ENCODE results near the gene NFX1.
A peak's percentile ranks its signal among the peaks of the same experiment; 100 is the strongest.
"Not testable (repeated sequence)": the region's sequence is repeated elsewhere in the genome, so short reads cannot be mapped to it uniquely, and the experiment has no call there.

Gene NFX1

DNA sequence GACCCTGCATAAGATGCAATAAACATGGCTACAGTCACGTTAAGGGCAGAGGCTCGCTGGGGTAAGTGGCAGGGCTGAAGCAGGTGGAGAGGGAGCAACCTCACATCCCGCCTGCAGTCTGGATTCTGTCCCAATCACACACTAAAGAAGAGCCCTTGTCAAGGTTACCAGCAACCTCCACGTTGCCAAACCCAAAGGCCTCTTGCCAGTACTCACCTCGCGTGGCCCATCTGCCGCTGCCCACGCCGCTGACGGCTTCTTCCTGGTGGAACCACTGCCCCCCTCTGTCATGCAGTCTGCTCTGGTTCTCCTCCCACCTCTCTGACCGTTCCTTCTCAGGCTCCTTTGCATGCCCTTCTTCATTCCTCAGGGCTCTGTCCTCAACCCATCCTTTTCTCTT is 103.3 kb downstream of the NFX1 start:
- DNase-seq: no peak

DNA sequence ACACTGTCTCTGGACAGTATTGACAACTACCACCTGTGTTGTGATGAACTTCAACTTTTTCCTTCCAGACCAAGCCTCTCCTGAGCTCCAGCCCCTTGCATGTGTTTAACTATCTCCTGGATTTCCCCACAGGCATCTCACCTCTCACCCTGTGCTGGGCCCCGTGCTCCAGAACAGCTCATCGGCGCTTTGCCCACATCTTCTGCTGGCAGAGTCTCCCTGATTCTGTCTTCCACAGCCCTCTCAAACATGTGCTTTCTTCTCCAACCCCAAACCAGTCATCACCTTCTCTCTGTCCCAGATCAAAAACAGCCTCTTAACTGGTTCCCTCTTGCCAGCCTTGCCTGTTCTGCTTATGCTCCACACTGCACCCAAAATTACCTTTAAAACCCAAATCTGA is 103.7 kb downstream of the NFX1 start:
- not testable (repeated sequence) for DNase-seq

DNA sequence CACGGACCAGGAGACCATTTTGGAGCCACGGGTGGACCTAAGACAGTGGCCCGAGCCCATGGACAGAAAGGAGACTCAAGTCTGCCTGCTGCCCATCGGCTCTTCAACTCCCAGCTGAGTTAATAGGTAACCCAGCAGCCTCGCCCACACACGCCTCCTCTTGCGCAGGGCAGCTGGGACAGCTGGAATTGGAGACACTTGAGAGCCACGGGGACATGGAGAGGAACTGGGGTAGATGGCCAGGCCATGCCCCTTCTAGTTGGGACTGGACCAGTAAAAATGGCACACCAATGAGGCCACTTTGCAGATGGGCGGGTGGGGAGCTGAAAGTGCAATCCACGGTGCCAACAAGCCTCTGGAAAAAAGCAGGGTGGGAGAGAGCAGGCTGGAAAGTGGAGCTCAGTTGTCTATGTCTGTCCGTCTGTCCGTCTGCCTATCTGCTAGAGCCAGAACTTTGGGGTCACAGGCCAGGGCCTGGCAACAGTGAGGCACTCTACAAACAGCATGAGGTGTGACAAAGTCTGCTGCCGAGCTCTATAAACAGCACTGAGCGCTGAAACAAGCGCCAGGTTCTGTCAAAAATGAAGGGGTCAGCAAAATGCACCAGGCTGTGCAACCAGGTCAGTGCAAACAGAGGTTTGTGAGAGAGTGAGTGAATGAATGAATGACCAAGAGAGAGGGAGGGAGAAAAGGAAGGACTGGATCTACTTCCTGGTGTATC is 105.0 kb downstream of the NFX1 start:
- not testable (repeated sequence) for DNase-seq

DNA sequence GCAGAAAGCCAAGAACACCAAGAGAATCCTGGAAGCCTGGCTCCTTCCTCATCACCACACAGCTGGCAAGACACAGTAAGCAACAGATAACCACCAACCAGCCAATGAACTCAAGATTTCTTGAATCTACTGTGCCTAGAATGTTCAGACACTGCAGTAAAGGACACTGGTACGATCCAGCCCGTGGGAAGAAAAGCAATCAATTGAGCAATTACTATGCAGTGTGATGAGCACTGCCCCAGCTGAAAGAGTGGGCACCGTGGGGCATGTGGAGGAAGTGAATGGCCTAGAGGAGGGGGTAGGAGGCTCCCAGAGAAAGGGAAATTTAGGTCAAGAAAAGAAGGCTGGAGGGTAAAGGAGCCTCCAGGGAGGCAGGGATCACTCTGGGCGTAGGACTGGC is 107.5 kb downstream of the NFX1 start:
- DNase-seq: not testable (repeated sequence)

DNA sequence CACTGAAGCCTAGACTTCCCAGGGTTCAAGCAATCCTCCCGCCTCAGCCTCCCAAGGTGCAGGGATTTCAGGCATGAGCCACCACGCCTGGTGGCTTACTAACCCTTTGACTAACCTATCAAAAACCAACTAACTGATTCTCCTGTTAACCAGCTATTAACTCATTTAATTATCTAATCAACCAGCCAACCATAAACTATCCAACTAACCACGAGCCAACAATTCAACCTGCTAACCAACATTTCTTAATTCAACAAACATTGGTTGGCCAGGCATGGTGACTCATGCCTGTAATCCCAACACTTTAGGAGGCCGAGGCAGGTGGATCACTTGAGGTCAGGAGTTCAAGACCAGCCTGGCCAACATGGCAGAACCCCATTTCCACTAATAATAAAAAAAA is 108.7 kb downstream of the NFX1 start:
- DNase-seq: not testable (repeated sequence)

DNA sequence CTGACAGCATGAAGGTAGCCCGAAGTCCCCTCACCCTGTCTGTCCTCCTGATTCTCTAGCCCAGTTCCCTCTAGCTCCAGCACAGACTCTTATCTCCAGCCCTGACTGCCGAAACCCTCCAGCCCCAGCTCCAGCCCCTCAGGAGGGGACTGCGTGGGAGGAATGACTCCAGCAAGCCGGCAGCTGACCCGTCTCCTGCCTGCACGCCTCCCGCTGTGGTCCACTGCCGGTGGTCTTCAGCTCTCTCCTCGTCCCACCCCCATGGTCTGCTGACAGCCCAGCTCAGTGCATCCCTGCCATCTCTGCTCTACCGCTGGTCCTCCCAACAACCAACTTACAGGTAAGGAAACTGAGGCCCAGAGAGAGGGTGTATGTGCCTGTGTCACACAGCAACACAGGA is 111.5 kb downstream of the NFX1 start:
- DNase-seq: not testable (repeated sequence)

DNA sequence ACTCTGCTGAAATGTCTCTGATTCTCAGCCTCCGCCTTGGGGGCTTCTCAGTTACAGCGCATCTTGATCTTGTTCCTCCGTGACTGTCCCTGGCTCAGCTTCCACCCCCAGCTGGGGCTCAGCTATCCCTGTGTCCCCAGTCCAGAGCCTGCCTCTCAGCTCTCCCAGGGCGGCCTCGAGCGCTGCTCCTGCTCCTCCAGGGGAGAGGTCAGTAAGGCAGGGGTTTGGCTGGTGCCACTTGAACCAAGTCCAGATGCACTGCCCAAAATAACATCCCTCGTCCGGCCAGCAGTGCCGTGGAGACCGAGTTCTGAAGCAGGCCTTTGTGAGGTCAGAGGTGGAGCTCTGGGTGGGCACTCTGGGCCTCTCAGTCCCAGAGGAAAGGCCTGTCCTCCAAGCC is 112.1 kb downstream of the NFX1 start, which contains the start of gene AQP7:
Gene AQP7 (minus strand): TSS at position 198 of the 400 bp plus-strand sequence. CDS start 1,306 bp downstream, outside the sequence.
- not testable (repeated sequence) for DNase-seq

DNA sequence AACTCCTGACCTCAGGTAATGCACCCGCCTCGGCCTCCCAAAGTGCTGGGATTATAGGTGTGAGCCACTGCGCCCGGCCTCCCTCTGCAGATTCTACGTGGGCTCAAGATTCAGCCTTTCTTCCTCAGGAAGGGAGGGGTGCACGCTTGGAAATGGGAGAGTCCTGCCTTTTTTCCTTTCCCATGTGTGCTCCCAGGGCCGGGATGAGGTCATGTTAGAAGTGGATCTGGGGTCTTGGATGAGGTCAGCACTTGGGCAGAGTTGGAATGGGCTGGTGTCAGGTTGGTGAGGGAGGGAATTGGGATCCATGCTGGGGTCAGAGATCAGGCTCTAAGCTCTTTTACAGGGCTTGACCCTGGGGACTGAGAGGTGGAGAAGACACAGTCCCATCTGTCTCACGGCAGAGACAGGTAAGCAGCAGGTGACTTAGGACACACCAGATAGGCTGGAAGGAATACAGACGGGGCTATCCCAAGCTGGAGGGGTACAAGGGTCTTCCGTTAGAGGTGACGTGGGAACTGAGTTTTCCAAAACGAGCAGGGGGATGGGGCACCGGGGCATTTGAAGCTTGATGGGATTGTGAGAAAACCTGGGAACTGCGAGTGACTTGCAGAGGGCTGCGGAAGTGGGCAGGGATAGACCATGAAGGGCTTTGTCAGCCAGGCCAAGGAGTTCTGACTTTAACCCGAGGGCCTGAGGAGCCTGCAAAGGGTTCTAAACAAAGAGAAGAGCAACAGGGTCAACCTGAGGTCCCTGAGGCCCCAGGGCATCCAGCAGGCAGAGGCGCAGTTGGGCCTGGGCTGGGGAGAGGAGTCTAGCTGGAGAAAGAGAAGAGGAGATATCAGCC is 113.8 kb downstream of the NFX1 start:
- peak; percentile 66 for DNase-seq

DNA sequence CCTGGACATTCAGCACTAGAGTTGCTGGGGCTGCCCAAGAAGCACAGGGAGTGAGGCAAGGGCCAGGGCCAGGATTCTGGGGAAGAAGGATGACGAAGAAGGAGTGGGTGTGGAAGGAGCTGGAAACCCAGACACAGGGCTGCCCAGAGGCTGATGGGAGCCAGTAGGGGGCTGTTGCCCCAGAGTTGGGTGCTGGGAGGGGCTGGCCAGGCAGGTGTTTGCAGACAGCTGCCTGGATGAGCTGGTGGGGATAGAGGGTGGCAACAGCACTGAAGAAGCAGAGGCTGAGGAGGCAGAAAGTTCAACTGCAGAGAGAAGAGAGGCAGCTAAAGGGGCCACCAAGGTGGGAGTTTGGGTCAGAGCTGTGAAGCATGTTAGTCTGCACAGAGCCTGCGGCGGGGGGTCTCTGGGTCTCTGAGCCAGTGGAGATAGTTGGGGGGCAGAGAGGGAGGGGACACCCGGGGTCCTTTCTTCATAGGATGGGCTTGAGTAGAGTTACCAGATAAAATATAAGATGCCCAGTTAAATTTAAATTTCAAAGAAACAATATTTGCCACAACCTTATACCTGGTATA is 114.6 kb downstream of the NFX1 start:
- DNase-seq: no peak

DNA sequence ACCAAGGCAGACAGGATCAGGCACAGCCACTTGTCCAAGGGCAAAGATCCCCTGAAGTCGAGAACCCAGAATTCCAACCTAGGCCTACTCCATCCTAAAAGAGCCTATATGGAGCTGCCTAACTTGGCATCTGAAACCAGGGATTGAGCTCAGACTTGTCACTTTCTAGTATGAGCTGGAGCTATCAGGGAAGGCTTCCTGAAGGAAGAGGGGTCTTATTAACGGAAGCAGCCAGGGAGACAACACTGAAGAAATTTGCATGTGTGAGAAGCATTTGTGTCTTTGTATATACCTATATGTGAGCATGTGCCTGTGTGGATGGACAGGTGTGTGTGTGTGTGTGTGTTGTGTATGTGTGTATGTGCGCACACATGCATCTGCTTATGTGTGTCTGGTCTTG is 116.7 kb downstream of the NFX1 start:
- no peak for DNase-seq

DNA sequence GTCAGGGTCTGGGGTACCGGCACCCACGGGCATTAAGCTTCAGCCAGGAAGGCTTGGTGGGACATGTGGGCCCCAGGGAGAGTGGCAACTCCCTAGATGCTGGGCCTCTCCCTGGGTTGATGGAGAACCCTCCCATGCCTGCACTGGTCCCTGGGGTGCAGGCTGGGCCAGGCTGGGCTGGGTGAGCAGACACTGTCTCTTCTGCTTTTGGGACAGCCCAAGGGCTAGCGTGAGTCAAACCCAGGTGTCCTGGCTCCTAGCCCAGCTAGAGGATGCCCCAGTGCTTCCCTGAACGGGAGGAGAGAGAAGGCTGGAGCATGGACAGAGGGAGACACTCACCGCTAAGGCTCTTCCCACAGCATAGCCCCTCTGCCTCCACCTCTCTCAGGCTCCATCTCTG is 117.8 kb downstream of the NFX1 start:
- no peak for DNase-seq

DNA sequence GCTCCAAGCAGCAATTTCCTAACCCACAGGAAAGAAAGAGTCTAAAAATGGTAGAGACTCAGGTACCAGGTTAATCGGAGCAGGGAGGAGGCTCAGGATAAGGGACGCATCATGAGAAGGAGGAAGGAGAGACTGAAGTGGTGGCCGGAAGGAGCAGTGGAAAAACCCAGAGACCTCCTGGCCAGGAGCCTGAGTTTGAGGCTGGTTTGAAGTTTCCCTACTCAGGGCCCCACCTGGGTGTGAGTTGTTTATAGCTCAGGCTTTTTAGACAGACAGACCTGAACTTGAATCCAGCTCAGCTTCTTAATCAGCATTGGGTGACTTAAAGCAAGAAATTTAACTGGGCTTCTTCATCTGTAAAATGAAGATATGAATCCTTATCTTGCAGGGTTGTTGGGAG is 124.0 kb downstream of the NFX1 start:
- no peak for DNase-seq

DNA sequence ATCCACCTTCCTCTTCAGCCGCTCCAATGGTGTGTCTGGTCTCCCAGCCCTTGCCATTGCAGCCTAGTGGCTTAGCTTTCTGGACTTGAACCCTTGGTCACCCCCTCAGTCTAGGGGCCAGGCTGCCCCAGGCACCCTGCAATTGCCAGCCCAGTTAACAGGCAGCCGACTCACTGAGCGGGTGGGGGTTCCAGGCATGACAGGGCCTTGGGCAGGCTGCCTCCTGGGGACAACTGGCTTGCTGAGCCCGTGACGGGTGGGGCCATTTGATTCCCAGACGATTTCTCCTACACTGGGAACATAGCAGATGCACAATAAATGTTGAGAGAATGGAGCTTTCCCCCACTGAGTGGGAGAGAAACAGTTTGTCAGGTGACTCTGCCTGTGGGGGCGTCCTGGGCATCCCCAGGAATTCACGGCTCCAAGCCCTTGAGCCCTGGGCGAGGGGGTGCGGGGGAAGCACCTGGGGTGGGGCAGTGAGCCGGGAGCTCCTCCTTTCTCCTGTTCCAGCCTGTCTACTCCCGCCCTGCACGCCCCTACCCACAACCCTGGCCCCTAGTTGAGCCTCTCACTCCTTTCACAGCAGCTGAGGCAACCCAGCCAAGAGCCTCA is 124.7 kb downstream of the NFX1 start:
- no peak for DNase-seq

DNA sequence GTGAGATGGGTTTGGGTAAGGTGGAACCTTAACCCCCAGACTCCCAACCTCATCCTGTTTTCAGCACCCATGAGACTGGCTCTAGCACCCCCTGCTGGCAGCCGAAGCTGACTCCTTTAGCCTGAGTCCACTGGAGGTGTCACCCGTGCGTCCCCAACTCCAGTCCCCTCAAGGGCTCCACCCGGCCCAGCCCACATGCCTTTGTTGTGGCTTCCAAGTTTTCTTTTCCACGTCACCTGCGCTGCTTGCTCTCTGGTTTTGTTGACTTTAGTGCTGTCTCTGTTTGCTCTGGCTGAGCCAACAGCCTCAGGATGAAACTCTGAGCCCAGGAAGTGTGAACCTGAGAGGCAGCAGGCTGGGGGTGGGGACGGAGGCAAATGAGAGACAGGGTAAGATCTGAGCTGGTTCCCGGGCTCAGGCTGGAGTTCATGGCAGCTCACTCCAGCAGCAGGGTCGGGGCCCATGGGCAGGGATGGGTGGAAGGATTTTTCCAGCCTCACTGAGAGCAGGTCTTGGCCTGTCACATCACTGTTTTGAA is 125.3 kb downstream of the NFX1 start:
- peak; percentile 78 for DNase-seq

DNA sequence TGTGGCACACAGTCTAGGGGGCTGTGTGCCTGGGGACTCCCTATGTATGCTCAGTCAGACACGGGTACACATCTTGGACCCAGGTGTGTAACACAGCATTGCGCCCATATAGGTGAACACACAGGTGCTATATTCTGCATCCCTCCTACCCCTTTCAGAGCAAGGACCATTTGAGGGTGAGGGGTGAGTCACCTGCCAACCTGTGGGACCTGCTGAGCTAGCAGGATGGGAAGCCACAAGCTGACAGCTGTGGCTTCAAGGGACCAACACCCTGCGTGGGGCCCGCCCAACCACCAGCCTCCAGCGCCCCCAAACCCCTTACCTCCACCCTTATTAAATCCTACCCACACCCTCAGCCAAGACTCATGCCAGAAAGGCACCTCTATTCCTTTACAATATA is 126.7 kb downstream of the NFX1 start:
- DNase-seq: no peak

DNA sequence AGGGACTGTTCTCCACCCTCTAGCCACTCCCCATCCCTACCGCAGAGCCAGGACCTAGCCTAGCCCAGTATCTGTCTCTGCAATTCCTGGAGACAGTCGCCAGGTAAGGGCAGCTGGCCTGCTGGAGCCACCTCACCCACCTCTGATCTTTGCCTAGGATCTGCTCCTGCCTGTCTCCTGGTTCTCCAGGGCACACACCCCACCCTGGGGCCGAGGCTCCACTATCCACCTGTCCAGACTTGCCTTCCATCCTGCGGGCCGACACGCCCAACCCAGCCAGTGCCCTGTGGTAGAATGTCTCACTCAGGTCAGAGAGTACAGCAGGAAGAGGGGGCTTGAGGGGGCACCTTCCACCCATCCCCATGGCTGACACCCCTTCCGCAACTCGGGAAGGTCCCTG is 127.8 kb downstream of the NFX1 start:
- no peak for DNase-seq

DNA sequence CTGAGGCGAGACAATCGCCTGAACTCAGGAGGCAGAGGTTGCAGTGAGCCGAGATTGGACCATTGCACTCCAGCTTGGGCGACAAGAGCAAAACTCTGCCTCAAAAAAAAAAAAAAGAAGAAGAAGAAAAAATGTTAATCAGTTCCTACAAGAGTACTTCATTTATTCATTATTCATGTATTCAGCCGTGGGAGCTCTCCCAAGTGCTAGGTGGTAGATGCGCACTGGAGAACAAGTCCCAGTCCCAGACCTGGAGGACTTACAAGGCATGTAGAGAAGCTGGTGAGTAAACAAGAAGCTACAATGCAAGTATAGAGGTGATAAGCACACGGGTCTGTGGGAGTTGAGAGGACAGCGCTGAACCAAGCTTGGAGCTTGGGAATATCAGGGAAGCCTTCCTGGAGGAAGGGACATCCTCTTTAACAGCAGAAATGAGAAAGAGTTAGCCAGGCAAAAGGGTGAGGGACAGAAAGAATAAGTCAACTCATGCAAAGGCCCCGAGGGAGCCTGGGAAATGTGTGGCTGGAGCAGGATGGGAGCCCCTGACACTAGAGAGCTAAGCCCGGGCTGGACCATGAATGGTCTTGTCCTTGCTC is 129.5 kb downstream of the NFX1 start:
- DNase-seq: no peak

Measured in islet precursor cell (in vitro differentiated cells).